Kidney (tissue), 14 donors: ENCODE measurements around the gene ZNF622. TPM values are rescaled to one million over a fixed set of nuclear protein-coding genes. Genes with fewer than 3 reads are reported as not detected.
A peak's percentile ranks its signal among the peaks of the same experiment; 100 is the strongest.

Source experiments
- DNase-seq, 5 donors: peaks; one replicate each; pipeline ENCODE4 v3.0.0-alpha.2; 2013 to 2020
- FAIRE-seq: peaks from 2 replicates; lab custom pipeline; 2012; peaks lifted over from hg19 to GRCh38; lab: Jason Lieb, UNC
- H3K27ac ChIP-seq, 2 donors: one replicate each; pipeline ENCODE4 v1.7.0; 2013; ENCODE audit warnings: low read depth in 2 of 2, low read length in 2 of 2, inconsistent platforms in 1 of 2
- H3K27me3 ChIP-seq: one replicate; pipeline ENCODE4 v1.7.1; 2013; ENCODE audit warnings: low read length, inconsistent platforms; ENCODE audit not compliant: control insufficient read depth, insufficient read depth
- H3K36me3 ChIP-seq, 3 donors: one replicate each; pipeline versions ENCODE4 v1.7.0 to v1.7.1; 2013; ENCODE audit warnings: low read length in 3 of 3, control low read depth in 1 of 3, inconsistent platforms in 1 of 3; ENCODE audit not compliant: insufficient read depth in 3 of 3, control insufficient read depth in 2 of 3
- H3K4me1 ChIP-seq, 3 donors: one replicate each; pipeline versions ENCODE4 v1.7.0 to v1.7.1; 2013; ENCODE audit warnings: low read length in 3 of 3, inconsistent platforms in 1 of 3, low read depth in 1 of 3; ENCODE audit not compliant: control insufficient read depth in 2 of 3, insufficient read depth in 2 of 3
- H3K4me3 ChIP-seq, 3 donors: one replicate each; pipeline versions ENCODE4 v1.7.0 to v1.8.1; 2013; ENCODE audit warnings: low read length in 3 of 3, control low read depth in 1 of 3, inconsistent platforms in 1 of 3
- H3K9ac ChIP-seq, 3 donors: one replicate each; pipeline versions ENCODE4 v1.7.0 to v1.7.1; 2013; ENCODE audit warnings: low read length in 3 of 3, control low read depth in 1 of 3, inconsistent platforms in 1 of 3
- H3K9me3 ChIP-seq, 3 donors: one replicate each; pipeline versions ENCODE4 v1.7.0 to v1.7.1; 2013; ENCODE audit warnings: low read length in 3 of 3, control low read depth in 1 of 3, inconsistent platforms in 1 of 3; ENCODE audit not compliant: control insufficient read depth in 2 of 3, insufficient read depth in 1 of 3
- intact Hi-C: fragments of 100-400 bp; cut with DNase I; formaldehyde crosslinking; loops from one replicate; pipeline ENCODE4 v1.11.1; 2022
- polyA plus RNA-seq: library from polyadenylated mRNA; stranded (reverse); fragments of 350-450 nt; fragmentation: Illumina TruSeq; extraction: RNeasy Lipid Tissue Mini Kit (QIAGEN cat#74804); gene quantifications from one replicate; pipeline ENCODE4 v1.2.3, GENCODE V29; 2014; ENCODE audit warnings: low read depth, low replicate concordance; ENCODE audit not compliant: insufficient read depth
- total RNA-seq: library from RNA; stranded (reverse); fragmentation: NEBNext Ultra II Directional; extraction: Animal tissue kit (Norgen Biotek cat#: 25700); gene quantifications from one replicate; pipeline ENCODE4 v1.2.1, GENCODE V29; 2021
- TF ChIP-seq, protein P1 (sequence below): IDR thresholded peaks from 3 replicates; pipeline ENCODE4 v1.5.1; 2012; ENCODE audit warnings: mild to moderate bottlenecking, moderate library complexity, borderline replicate concordance; ENCODE audit not compliant: insufficient read depth; ENCODE audit errors: extremely low read depth
- donor health status: control.
- donor health status: control.
- donor health status: control.
- donor health status: control.
- donor health status: control.
- donor health status: DM: yes; HTN: yes; CAD: no.
- donor health status: Normal renal cell carcinoma (clear cell type).

Gene ZNF622
- total and polyA plus RNA-seq, 2 donors from 2014 or later, result 26.0 to 30.2 TPM

DNA sequence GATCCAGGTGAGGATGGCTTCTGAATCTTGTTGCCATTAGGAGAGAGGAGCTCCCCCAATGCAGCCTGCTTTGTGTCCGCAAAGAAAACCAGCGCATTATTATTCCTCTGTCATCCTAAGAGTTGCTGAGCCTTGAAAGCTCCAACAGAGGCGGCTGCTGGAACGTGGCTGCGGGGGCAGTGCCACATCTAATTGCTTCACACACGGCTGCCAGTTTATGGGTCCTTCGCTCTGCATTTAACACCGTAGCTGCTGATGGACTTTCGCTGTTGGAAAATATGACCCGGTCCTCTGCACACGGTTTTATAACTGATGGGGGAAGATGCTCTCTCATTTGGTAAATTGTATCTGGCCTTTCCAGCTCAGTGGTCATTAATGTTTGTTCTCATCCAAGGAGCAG is 38.0 kb downstream of the ZNF622 start:
- H3K4me3 ChIP-seq, result no peak overlapping the region
- no peak overlapping the region for H3K27ac ChIP-seq
- no peaks in the 10 kb centered on the region for H3K27me3 ChIP-seq
- FAIRE-seq, result no peak
- no peaks in the 10 kb centered on the region for H3K9me3 ChIP-seq
- H3K4me1 ChIP-seq, result no peaks in the 10 kb centered on the region
- no peaks in the 10 kb centered on the region for H3K36me3 ChIP-seq
- DNase-seq, result peak in 4 of 5 donors; percentile 83 to 94 (median 90)
- intact Hi-C loops, result no loop called here
- TF ChIP-seq, protein P1, sequence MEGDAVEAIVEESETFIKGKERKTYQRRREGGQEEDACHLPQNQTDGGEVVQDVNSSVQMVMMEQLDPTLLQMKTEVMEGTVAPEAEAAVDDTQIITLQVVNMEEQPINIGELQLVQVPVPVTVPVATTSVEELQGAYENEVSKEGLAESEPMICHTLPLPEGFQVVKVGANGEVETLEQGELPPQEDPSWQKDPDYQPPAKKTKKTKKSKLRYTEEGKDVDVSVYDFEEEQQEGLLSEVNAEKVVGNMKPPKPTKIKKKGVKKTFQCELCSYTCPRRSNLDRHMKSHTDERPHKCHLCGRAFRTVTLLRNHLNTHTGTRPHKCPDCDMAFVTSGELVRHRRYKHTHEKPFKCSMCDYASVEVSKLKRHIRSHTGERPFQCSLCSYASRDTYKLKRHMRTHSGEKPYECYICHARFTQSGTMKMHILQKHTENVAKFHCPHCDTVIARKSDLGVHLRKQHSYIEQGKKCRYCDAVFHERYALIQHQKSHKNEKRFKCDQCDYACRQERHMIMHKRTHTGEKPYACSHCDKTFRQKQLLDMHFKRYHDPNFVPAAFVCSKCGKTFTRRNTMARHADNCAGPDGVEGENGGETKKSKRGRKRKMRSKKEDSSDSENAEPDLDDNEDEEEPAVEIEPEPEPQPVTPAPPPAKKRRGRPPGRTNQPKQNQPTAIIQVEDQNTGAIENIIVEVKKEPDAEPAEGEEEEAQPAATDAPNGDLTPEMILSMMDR, result no peak
- no peak overlapping the region for H3K9ac ChIP-seq

DNA sequence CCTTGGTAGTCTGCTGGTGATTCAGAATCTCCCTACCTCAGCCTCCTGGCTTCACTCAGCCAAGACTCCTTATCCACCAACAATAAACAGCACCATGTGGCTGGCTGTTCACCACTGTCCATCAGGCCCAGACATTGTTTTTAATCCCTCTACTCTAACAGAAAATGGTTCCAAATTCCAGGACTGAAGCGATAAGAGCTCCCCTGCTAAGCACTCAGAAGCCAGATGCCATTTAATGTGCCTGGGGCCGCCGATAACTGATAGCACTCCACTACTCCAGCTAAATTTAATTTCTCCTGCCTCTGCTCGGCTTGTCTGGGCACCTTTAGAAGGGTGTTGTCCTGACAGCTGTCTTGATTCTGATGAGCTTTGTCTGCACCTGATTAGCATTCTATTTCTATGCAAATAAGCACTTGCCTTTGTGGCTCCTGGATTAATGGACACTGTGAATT is 47.1 kb downstream of the ZNF622 start:
- no peak for FAIRE-seq
- H3K36me3 ChIP-seq, result no peaks in the 10 kb centered on the region
- H3K4me1 ChIP-seq, result no peaks in the 10 kb centered on the region
- H3K9me3 ChIP-seq, result no peaks in the 10 kb centered on the region
- no peak overlapping the region for H3K9ac ChIP-seq
- H3K27ac ChIP-seq, result no peak overlapping the region
- no peak overlapping the region for H3K4me3 ChIP-seq
- TF ChIP-seq, protein P1, result no peak
- intact Hi-C loops, result no loop called here
- H3K27me3 ChIP-seq, result no peaks in the 10 kb centered on the region
- DNase-seq, result no peak

DNA sequence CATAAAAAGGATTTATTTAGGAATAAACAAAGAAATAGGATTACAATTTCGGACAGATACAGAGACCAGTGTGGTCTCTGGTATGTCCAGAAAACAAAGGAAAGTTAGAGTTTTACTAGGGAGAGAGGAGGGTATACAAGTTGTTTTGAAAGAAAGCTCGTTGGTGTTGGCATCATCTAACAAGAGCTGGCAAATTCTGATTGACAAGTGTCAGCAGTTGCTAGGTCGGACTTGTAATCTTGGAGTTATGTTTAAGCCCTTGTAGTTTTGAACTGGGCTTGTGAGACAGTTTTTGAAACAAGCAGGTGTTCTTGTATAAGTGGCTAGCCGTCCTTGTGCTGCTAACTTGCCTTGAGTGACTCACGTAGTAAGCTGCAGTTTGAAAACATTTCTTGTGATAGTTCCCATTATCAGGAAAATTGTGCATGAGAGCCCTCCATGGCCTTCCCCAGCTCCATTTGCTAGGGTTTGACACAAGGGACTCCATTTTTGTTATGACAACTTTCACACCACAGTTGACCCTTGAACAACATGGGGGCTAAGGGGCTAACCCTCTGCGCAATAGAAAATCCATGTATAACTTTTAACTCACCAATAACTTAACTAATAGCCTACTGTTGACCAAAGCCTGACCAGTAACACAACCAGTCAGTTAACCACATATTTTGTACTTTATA is 48.1 kb downstream of the ZNF622 start:
- FAIRE-seq (no peak), DNase-seq (no peak)
- Histone ChIP-seq H3K27ac (no peak overlapping the region), H3K9me3 (no peaks in the 10 kb centered on the region), H3K27me3 (no peaks in the 10 kb centered on the region), H3K4me3 (no peak overlapping the region), H3K4me1 (no peaks in the 10 kb centered on the region), H3K9ac (no peak overlapping the region), H3K36me3 (no peaks in the 10 kb centered on the region)
- intact Hi-C loops, result no loop called here
- TF ChIP-seq, protein P1, result no peak
